H9 (cell line): Measurements from ENCODE around the gene VDR. TPM values are rescaled to one million over a fixed set of nuclear protein-coding genes. Genes with fewer than 3 reads are reported as not detected.

ENCODE experiments used
- DNase-seq: peaks from one replicate; pipeline ENCODE4 v3.0.0-alpha.2; 2017
- H2AFZ ChIP-seq: one replicate; pipeline ENCODE4 v1.6.1; 2013; ENCODE audit warnings: mild to moderate bottlenecking, low read length, control low read depth, moderate library complexity
- H2AK5ac ChIP-seq: 2 replicates; pipeline ENCODE4 v1.6.1; 2013; ENCODE audit warnings: low read length, control low read depth, mixed read lengths; ENCODE audit not compliant: insufficient read length
- H2BK120ac ChIP-seq: one replicate; pipeline ENCODE4 v1.6.1; 2013; ENCODE audit warnings: low read depth, mild to moderate bottlenecking, low read length, control low read depth, inconsistent platforms; ENCODE audit not compliant: poor library complexity, severe bottlenecking
- H2BK12ac ChIP-seq: 2 replicates; pipeline ENCODE4 v1.6.1; 2013; ENCODE audit warnings: low read length, control low read depth, mixed read lengths, low read depth; ENCODE audit not compliant: insufficient read length
- H2BK15ac ChIP-seq: 2 replicates; pipeline ENCODE4 v1.6.1; 2013; ENCODE audit warnings: low read depth, low read length, control low read depth
- H2BK20ac ChIP-seq: one replicate; pipeline ENCODE4 v1.6.1; 2013; ENCODE audit warnings: low read depth, mild to moderate bottlenecking, low read length, control low read depth, inconsistent platforms; ENCODE audit not compliant: poor library complexity, severe bottlenecking
- H2BK5ac ChIP-seq: 2 replicates; pipeline ENCODE4 v1.6.1; 2013; ENCODE audit warnings: low read length, control low read depth, mixed read lengths; ENCODE audit not compliant: insufficient read length
- H3K14ac ChIP-seq: 2 replicates; pipeline ENCODE4 v1.6.1; 2013; ENCODE audit warnings: low read length, control low read depth; ENCODE audit not compliant: insufficient read depth
- H3K18ac ChIP-seq: 2 replicates; pipeline ENCODE4 v1.6.1; 2013; ENCODE audit warnings: low read depth, mild to moderate bottlenecking, mixed read lengths, low read length, control low read depth; ENCODE audit not compliant: insufficient read length
- H3K23ac ChIP-seq: 2 replicates; pipeline ENCODE4 v1.6.1; 2013; ENCODE audit warnings: low read length, control low read depth, mixed read lengths, low read depth; ENCODE audit not compliant: insufficient read length
- H3K23me2 ChIP-seq: 2 replicates; pipeline ENCODE4 v1.6.1; 2013; ENCODE audit warnings: low read depth, mild to moderate bottlenecking, mixed read lengths, low read length, control low read depth; ENCODE audit not compliant: insufficient read length, poor library complexity, severe bottlenecking
- H3K27ac ChIP-seq: 2 replicates; pipeline ENCODE4 v1.5.1; 2013; ENCODE audit warnings: low read length, control low read depth, mixed read lengths, low read depth; ENCODE audit not compliant: insufficient read length
- H3K27me3 ChIP-seq: 2 replicates; pipeline ENCODE4 v1.6.1; 2013; ENCODE audit warnings: low read length, control low read depth, inconsistent platforms; ENCODE audit not compliant: insufficient read depth
- H3K4ac ChIP-seq: 2 replicates; pipeline ENCODE4 v1.6.1; 2013; ENCODE audit warnings: low read depth, mild to moderate bottlenecking, control low read depth, inconsistent platforms, low read length, moderate library complexity
- H3K4me1 ChIP-seq: 2 replicates; pipeline ENCODE4 v1.6.1; 2013; ENCODE audit warnings: low read length, control low read depth, inconsistent platforms; ENCODE audit not compliant: insufficient read depth
- H3K4me2 ChIP-seq: 2 replicates; pipeline ENCODE4 v1.6.1; 2013; ENCODE audit warnings: low read length, control low read depth, mixed read lengths; ENCODE audit not compliant: insufficient read length, insufficient read depth
- H3K56ac ChIP-seq: 2 replicates; pipeline ENCODE4 v1.6.1; 2013; ENCODE audit warnings: low read depth, mild to moderate bottlenecking, mixed read lengths, low read length, control low read depth; ENCODE audit not compliant: insufficient read length
- H3K79me1 ChIP-seq: 2 replicates; pipeline ENCODE4 v1.6.1; 2013; ENCODE audit warnings: low read depth, mild to moderate bottlenecking, moderate library complexity, low read length, control low read depth, inconsistent platforms; ENCODE audit not compliant: insufficient read depth, poor library complexity, severe bottlenecking
- H3K79me2 ChIP-seq: 2 replicates; pipeline ENCODE4 v1.6.1; 2013; ENCODE audit warnings: low read length, control low read depth, inconsistent platforms; ENCODE audit not compliant: insufficient read depth
- H3K9ac ChIP-seq: 2 replicates; pipeline ENCODE4 v1.6.1; 2013; ENCODE audit warnings: low read length, control low read depth, mixed read lengths; ENCODE audit not compliant: insufficient read length; ENCODE audit errors: extremely low read depth
- H3K9me3 ChIP-seq: one replicate; pipeline ENCODE4 v1.6.1; 2013; ENCODE audit warnings: low read depth, low read length, inconsistent platforms; ENCODE audit not compliant: control insufficient read depth
- H3T11ph ChIP-seq: one replicate; pipeline ENCODE4 v1.6.1; 2013; ENCODE audit warnings: mild to moderate bottlenecking, low read length, control low read depth, inconsistent platforms
- H4K20me1 ChIP-seq: one replicate; pipeline ENCODE4 v1.6.1; 2013; ENCODE audit not compliant: control insufficient read depth, insufficient read length, insufficient read depth
- H4K5ac ChIP-seq: 2 replicates; pipeline ENCODE4 v1.6.1; 2013; ENCODE audit warnings: low read depth, mild to moderate bottlenecking, mixed read lengths, low read length, control low read depth; ENCODE audit not compliant: insufficient read length
- H4K8ac ChIP-seq: replicated peaks from 2 replicates; pipeline ENCODE4 v1.6.1; 2013; ENCODE audit warnings: low read length, control low read depth, mixed read lengths, low read depth; ENCODE audit not compliant: insufficient read length
- H4K91ac ChIP-seq: 2 replicates; pipeline ENCODE4 v1.6.1; 2013; ENCODE audit warnings: low read depth, mild to moderate bottlenecking, moderate library complexity, mixed read lengths, low read length, control low read depth; ENCODE audit not compliant: insufficient read length
- H3K27ac Mint-ChIP-seq, 3 experiments: 2 replicates in 2 of 3; 3 replicates in 1 of 3; pipeline ENCODE4 v1.8.0; 2020 to 2021; ENCODE audit warnings: mixed read lengths in 3 of 3, mild to moderate bottlenecking in 1 of 3, moderate library complexity in 1 of 3
- H3K27me3 Mint-ChIP-seq: 2 replicates; pipeline ENCODE4 v1.8.0; 2021; ENCODE audit warnings: low read depth, mild to moderate bottlenecking, moderate library complexity, mixed read lengths
- H3K36me3 Mint-ChIP-seq, 3 experiments: 2 replicates in 2 of 3; 3 replicates in 1 of 3; pipeline ENCODE4 v1.8.0; 2020 to 2021; ENCODE audit warnings: low read depth in 3 of 3, mixed read lengths in 3 of 3; ENCODE audit not compliant: insufficient read depth in 1 of 3
- H3K4me1 Mint-ChIP-seq, 2 experiments: 2 replicates each; pipeline ENCODE4 v1.8.0; 2020; ENCODE audit warnings: mixed read lengths in 2 of 2
- H3K4me3 Mint-ChIP-seq, 2 experiments: 2 replicates in 1 of 2; 3 replicates in 1 of 2; pipeline ENCODE4 v1.8.0; 2020 to 2021; ENCODE audit warnings: mild to moderate bottlenecking in 2 of 2, mixed read lengths in 2 of 2, moderate library complexity in 1 of 2
- H3K9me3 Mint-ChIP-seq, 2 experiments: 2 replicates in 1 of 2; 3 replicates in 1 of 2; pipeline ENCODE4 v1.8.0; 2020; ENCODE audit warnings: mild to moderate bottlenecking in 2 of 2, mixed read lengths in 2 of 2, moderate library complexity in 1 of 2
- WGBS: extraction: QIAGEN DNeasy Blood & Tissue Kit; methylation state at CpG from one replicate; pipeline ENCODE4 v1.1.7; 2013; ENCODE audit warnings: missing lambda C conversion rate, low lambda C conversion rate, mixed read lengths; ENCODE audit not compliant: insufficient read length; ENCODE audit errors: extremely low coverage; 5-methylcytosine and 5-hydroxymethylcytosine counted together
- long read RNA-seq: library from polyadenylated mRNA; unstranded; transcript quantifications from one replicate; pipeline ENCODE4 v2.0.0, GENCODE V29; 2020
- total RNA-seq: library from RNA; stranded (reverse); gene quantifications from 2 replicates; pipeline ENCODE4 v1.2.1, GENCODE V29; 2021
- TF ChIP-seq, protein P1 (sequence below): fragments of 200-600 bp; sonication (generic); conservative IDR thresholded peaks from 3 replicates; pipeline ENCODE4 v1.8.0; 2021; ENCODE audit warnings: antibody characterized with exemption, mild to moderate bottlenecking

The VDR gene
- total RNA-seq, result 0.61 and 0.70 TPM in 2 replicates
- long read RNA-seq, full-length matches to known transcripts, result 5 of 5 reads
- long read RNA-seq, partial matches to known transcripts, result 0 of 5 reads
- long read RNA-seq, other reads (novel, unspliced or antisense), result 0 of 5 reads

DNA sequence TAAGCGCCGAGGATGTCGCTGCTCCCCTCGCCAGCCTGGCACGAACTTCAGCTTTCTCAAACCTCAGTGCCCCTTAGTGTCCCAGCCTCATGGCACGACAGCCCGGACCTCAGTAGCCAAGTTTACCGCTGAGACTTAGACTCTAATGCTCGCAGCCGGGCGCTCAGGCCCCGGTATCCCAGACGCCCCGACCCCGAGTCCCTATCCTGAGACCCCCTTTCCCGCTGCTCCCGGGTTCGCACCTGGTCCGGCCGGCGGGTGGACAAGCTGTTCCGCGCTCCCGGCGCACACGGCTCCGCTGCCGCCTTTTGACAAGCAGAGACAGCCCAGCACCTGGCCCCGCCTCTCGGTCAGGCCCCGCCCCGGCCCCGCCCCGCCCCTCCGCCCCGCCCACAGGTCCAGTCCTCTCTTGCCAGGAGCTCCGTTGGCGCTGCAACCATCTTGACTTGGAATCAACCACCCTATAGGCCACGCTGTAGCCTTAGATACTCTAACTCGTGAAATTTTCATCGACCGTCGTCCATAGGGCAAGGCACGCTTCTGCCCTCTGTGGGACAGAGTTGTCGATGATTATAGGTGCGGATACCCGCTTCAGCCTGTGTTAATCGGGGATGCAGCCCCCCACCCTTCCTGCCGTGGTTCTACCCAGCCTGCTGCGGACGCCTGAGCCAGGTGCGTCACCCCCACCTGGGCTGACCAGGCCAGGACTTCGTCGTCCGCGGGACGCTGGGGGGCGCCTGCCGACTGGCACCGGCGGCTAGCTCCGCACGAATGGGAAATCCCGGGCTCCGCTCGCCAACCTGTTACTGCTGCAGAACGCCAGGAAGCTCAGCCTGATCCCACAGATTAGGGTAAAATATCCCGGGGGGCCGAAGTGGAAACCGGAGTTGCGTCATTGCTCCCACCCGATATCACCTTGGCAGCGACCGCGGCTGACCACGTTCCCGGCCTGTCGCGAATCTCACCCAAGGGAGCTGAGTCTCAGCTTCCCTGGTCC is at the start of gene VDR:
TSS of gene VDR (minus strand) at position 282 of the 997 bp plus-strand sequence. CDS start 25,881 bp downstream, outside the sequence.
- H3K23me2 ChIP-seq, result peaks cover 12% of the 10 kb centered on the region
- H3K18ac ChIP-seq, result peak within 1 kb of the TSS; percentile 74
- H2AFZ ChIP-seq, result peak within 1 kb of the TSS; percentile 50
- Mint-ChIP-seq H3K4me3 (peak within 1 kb of the TSS; percentile 68 to 72), H3K27me3 (peaks cover 92% of the 10 kb centered on the region), H3K4me1 (peaks cover 16 to 17% of the 10 kb centered on the region in 2 experiments), H3K27ac (peak within 1 kb of the TSS in 2 of 3 experiments; percentile 75 to 96; a peak in 3 of 7 replicates), H3K36me3 (no peaks in the 10 kb centered on the region), H3K9me3 (no peaks in the 10 kb centered on the region)
- no peak within 1 kb of the TSS for H2BK5ac ChIP-seq
- H3K79me2 ChIP-seq, result no peaks in the 10 kb centered on the region
- H3K14ac ChIP-seq, result peak within 1 kb of the TSS; percentile 70
- no peak within 1 kb of the TSS for H4K8ac ChIP-seq
- H3K27ac ChIP-seq, result no peak within 1 kb of the TSS
- no peak within 1 kb of the TSS for H3K56ac ChIP-seq
- no peak within 1 kb of the TSS for H2BK15ac ChIP-seq
- no peak within 1 kb of the TSS for H2AK5ac ChIP-seq
- H3K79me1 ChIP-seq, result no peaks in the 10 kb centered on the region
- DNase-seq, result peak; percentile 99
- no peaks in the 10 kb centered on the region for H3K4me1 ChIP-seq
- H2BK120ac ChIP-seq, result no peak within 1 kb of the TSS
- H3T11ph ChIP-seq, result no peak within 1 kb of the TSS
- H4K20me1 ChIP-seq, result no peaks in the 10 kb centered on the region
- H2BK12ac ChIP-seq, result no peak within 1 kb of the TSS
- H3K23ac ChIP-seq, result no peak within 1 kb of the TSS
- no peak within 1 kb of the TSS for H2BK20ac ChIP-seq
- no peak within 1 kb of the TSS for H4K5ac ChIP-seq
- H4K91ac ChIP-seq, result no peak within 1 kb of the TSS
- WGBS, result no CpG with 5 or more reads among the region's 79 CpGs
- TF ChIP-seq, protein P1, sequence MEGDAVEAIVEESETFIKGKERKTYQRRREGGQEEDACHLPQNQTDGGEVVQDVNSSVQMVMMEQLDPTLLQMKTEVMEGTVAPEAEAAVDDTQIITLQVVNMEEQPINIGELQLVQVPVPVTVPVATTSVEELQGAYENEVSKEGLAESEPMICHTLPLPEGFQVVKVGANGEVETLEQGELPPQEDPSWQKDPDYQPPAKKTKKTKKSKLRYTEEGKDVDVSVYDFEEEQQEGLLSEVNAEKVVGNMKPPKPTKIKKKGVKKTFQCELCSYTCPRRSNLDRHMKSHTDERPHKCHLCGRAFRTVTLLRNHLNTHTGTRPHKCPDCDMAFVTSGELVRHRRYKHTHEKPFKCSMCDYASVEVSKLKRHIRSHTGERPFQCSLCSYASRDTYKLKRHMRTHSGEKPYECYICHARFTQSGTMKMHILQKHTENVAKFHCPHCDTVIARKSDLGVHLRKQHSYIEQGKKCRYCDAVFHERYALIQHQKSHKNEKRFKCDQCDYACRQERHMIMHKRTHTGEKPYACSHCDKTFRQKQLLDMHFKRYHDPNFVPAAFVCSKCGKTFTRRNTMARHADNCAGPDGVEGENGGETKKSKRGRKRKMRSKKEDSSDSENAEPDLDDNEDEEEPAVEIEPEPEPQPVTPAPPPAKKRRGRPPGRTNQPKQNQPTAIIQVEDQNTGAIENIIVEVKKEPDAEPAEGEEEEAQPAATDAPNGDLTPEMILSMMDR, result peak; percentile 69
- H3K9ac ChIP-seq, result peak within 1 kb of the TSS; percentile 48
- peak within 1 kb of the TSS; percentile 48 for H3K4me2 ChIP-seq
- H3K27me3 ChIP-seq, result peaks cover 26% of the 10 kb centered on the region; the same call in 1 of the 2 replicates
- H3K4ac ChIP-seq, result no peak within 1 kb of the TSS
- no peaks in the 10 kb centered on the region for H3K9me3 ChIP-seq
